H1 (cell line): ENCODE data around the gene GYS2. TPM values are rescaled to one million over a fixed set of nuclear protein-coding genes. Genes with fewer than 3 reads are reported as not detected.

Source experiments
- CTCF ChIA-PET: fragments of 300-600 bp; sonication (Branson Sonifier 250); formaldehyde crosslinking; loops from one replicate; lab custom pipeline; 2021; ENCODE audit not compliant: partially characterized antibody; lab: Charles Lee
- POLR2A ChIA-PET: fragments of 300-600 bp; sonication (Branson Sonifier 250); formaldehyde crosslinking; loops from one replicate; lab custom pipeline; 2021; ENCODE audit warnings: inconsistent platforms; ENCODE audit not compliant: partially characterized antibody; lab: Charles Lee
- DNase-seq, 2 experiments: peaks; one replicate each; pipeline versions ENCODE4 v3.0.0 to v3.0.0-alpha.2; 2010 to 2022; ENCODE audit warnings: low spot score in 2 of 2, low read depth in 1 of 2, mixed read lengths in 1 of 2
- FAIRE-seq: peaks from 2 replicates; lab custom pipeline; 2011; peaks lifted over from hg19 to GRCh38; lab: Jason Lieb, UNC
- H2AFZ ChIP-seq: 2 replicates; pipeline ENCODE4 v1.8.1; 2012; ENCODE audit warnings: low read length, inconsistent platforms
- H2AK5ac ChIP-seq: 2 replicates; pipeline ENCODE4 v1.6.1; 2013; ENCODE audit warnings: low read depth, low read length
- H2BK120ac ChIP-seq: replicated peaks from 2 replicates; pipeline ENCODE3; 2013; ENCODE audit warnings: low read depth, low read length, inconsistent platforms
- H2BK12ac ChIP-seq: 2 replicates; pipeline ENCODE4 v1.6.1; 2013; ENCODE audit warnings: low read depth, low read length
- H2BK15ac ChIP-seq: 2 replicates; pipeline ENCODE4 v1.6.1; 2013; ENCODE audit warnings: low read length
- H2BK20ac ChIP-seq: 2 replicates; pipeline ENCODE4 v1.6.1; 2013; ENCODE audit warnings: low read length
- H2BK5ac ChIP-seq: 2 replicates; pipeline ENCODE4 v1.6.1; 2013; ENCODE audit warnings: low read depth, low read length
- H3K14ac ChIP-seq: 2 replicates; pipeline ENCODE4 v1.6.1; 2013; ENCODE audit warnings: inconsistent platforms; ENCODE audit not compliant: insufficient read length
- H3K18ac ChIP-seq: 2 replicates; pipeline ENCODE4 v1.6.1; 2013; ENCODE audit warnings: low read length; ENCODE audit errors: extremely low read depth
- H3K23ac ChIP-seq: 2 replicates; pipeline ENCODE4 v1.6.1; 2013; ENCODE audit warnings: inconsistent platforms; ENCODE audit not compliant: insufficient read length
- H3K23me2 ChIP-seq: 2 replicates; pipeline ENCODE4 v1.6.1; 2013; ENCODE audit warnings: low read depth, low read length
- H3K27ac ChIP-seq: 2 replicates; pipeline ENCODE4 v1.6.1; 2011; ENCODE audit warnings: low read depth, low read length, inconsistent platforms
- H3K27me3 ChIP-seq, 4 experiments: replicated peaks in 1 of 4; 1 replicate in 1 of 4; 2 replicates in 3 of 4; pipeline versions ENCODE4 v1.6.1 to v1.8.1; 2011 to 2013; ENCODE audit warnings: low read length in 3 of 4, mild to moderate bottlenecking in 3 of 4, inconsistent platforms in 2 of 4, mixed read lengths in 2 of 4, moderate library complexity in 1 of 4; ENCODE audit not compliant: control insufficient read depth in 3 of 4, insufficient read depth in 3 of 4; ENCODE audit errors: extremely low read depth in 1 of 4
- H3K36me3 ChIP-seq, 4 experiments: 2 replicates each; pipeline versions ENCODE4 v1.6.1 to v1.8.1; 2011 to 2013; ENCODE audit warnings: mild to moderate bottlenecking in 4 of 4, low read length in 3 of 4, moderate library complexity in 2 of 4, control low read depth in 1 of 4, inconsistent platforms in 1 of 4; ENCODE audit not compliant: insufficient read depth in 4 of 4, control insufficient read depth in 2 of 4
- H3K4ac ChIP-seq: replicated peaks from 2 replicates; pipeline ENCODE3; 2013; ENCODE audit warnings: low read length, low read depth, mixed read lengths, inconsistent platforms; ENCODE audit not compliant: insufficient read length
- H3K4me1 ChIP-seq, 4 experiments: replicated peaks in 1 of 4; 1 replicate in 1 of 4; 2 replicates in 3 of 4; pipeline versions ENCODE4 v1.6.1 to v1.8.1; 2011 to 2013; ENCODE audit warnings: low read length in 3 of 4, inconsistent platforms in 2 of 4, mixed read lengths in 1 of 4; ENCODE audit not compliant: insufficient read depth in 4 of 4, control insufficient read depth in 3 of 4
- H3K4me2 ChIP-seq, 2 experiments: 2 replicates each; pipeline versions ENCODE4 v1.6.1 to v1.8.1; 2011 to 2013; ENCODE audit warnings: low read depth in 2 of 2, low read length in 2 of 2, control low read depth in 1 of 2, inconsistent platforms in 1 of 2, mild to moderate bottlenecking in 1 of 2; ENCODE audit not compliant: insufficient read depth in 1 of 2
- H3K4me3 ChIP-seq, 4 experiments: fragments of 200-600, 300-600 bp in 1 of 4; sonication (generic), shearing (Covaris generic), sonication (Bioruptor Twin) in 1 of 4; 2 replicates each; pipeline versions ENCODE4 v1.5.1 to v1.8.1; 2011 to 2016; ENCODE audit warnings: low read length in 4 of 4, low read depth in 3 of 4, control low read depth in 2 of 4, inconsistent platforms in 2 of 4, mild to moderate bottlenecking in 2 of 4, mixed read lengths in 1 of 4, moderate library complexity in 1 of 4; ENCODE audit not compliant: insufficient read depth in 2 of 4; ENCODE audit errors: extremely low read depth in 1 of 4
- H3K56ac ChIP-seq: replicated peaks from 2 replicates; pipeline ENCODE3; 2013; ENCODE audit warnings: low read depth, mild to moderate bottlenecking, mixed read lengths, low read length, inconsistent platforms; ENCODE audit not compliant: insufficient read length
- H3K79me1 ChIP-seq: 2 replicates; pipeline ENCODE4 v1.6.1; 2013; ENCODE audit warnings: low read depth, low read length, control low read depth
- H3K79me2 ChIP-seq, 2 experiments: 2 replicates each; pipeline versions ENCODE4 v1.6.1 to v1.8.1; 2012 to 2013; ENCODE audit warnings: low read length in 2 of 2, mild to moderate bottlenecking in 2 of 2, inconsistent platforms in 1 of 2; ENCODE audit not compliant: insufficient read depth in 2 of 2, control insufficient read depth in 1 of 2
- H3K9ac ChIP-seq, 4 experiments: replicated peaks in 1 of 4; 1 replicate in 1 of 4; 2 replicates in 3 of 4; pipeline versions ENCODE4 v1.6.1 to v1.8.1; 2011 to 2013; ENCODE audit warnings: low read depth in 3 of 4, low read length in 3 of 4, control low read depth in 2 of 4, mild to moderate bottlenecking in 2 of 4, moderate library complexity in 2 of 4, inconsistent platforms in 1 of 4; ENCODE audit errors: extremely low read depth in 1 of 4
- H3K9me3 ChIP-seq, 2 experiments: 2 replicates each; pipeline versions ENCODE4 v1.6.1 to v1.8.1; 2012 to 2013; ENCODE audit warnings: mild to moderate bottlenecking in 2 of 2, moderate library complexity in 2 of 2, control low read depth in 1 of 2, inconsistent platforms in 1 of 2, low read depth in 1 of 2, low read length in 1 of 2, mixed read lengths in 1 of 2; ENCODE audit not compliant: insufficient read depth in 2 of 2
- H4K20me1 ChIP-seq, 2 experiments: replicated peaks in 1 of 2; 2 replicates each; pipeline versions ENCODE3 to v1.8.1; 2011 to 2013; ENCODE audit warnings: inconsistent platforms in 2 of 2, low read length in 2 of 2, mild to moderate bottlenecking in 1 of 2; ENCODE audit not compliant: insufficient read depth in 2 of 2, control insufficient read depth in 1 of 2
- H4K5ac ChIP-seq: 2 replicates; pipeline ENCODE4 v1.6.1; 2013; ENCODE audit warnings: low read length, low read depth, mixed read lengths, inconsistent platforms; ENCODE audit not compliant: insufficient read length
- H4K8ac ChIP-seq: 2 replicates; pipeline ENCODE4 v1.8.0; 2013; ENCODE audit warnings: mild to moderate bottlenecking, moderate library complexity, low read length, inconsistent platforms; ENCODE audit not compliant: insufficient read depth; ENCODE audit errors: extremely low read depth
- H4K91ac ChIP-seq: replicated peaks from 2 replicates; pipeline ENCODE3; 2013; ENCODE audit warnings: low read length, mixed read lengths, inconsistent platforms; ENCODE audit not compliant: insufficient read length
- GTF2F1 ChIP-seq: IDR thresholded peaks from 2 replicates; pipeline ENCODE4 v1.6.1; 2012; ENCODE audit warnings: low read depth, low read length, improper control_type of control experiment, borderline replicate concordance
- KDM4A ChIP-seq: IDR thresholded peaks from one replicate; pipeline ENCODE4 v1.7.1; 2012; ENCODE audit warnings: low read depth, mild to moderate bottlenecking, moderate library complexity, low read length, inconsistent platforms; ENCODE audit not compliant: severe bottlenecking
- PHF8 ChIP-seq: fragments of 200-600 bp; sonication (generic); conservative IDR thresholded peaks from 2 replicates; pipeline ENCODE4 v1.7.1; 2012; ENCODE audit warnings: low read depth, mild to moderate bottlenecking, inconsistent platforms, low read length, moderate library complexity
- RAD21 ChIP-seq, 2 experiments: IDR thresholded peaks in 1 of 2; conservative IDR thresholded peaks in 1 of 2; 2 replicates each; pipeline ENCODE4 v1.6.1; 2011; ENCODE audit warnings: low read depth in 2 of 2, low read length in 2 of 2, improper control_type of control experiment in 1 of 2, inconsistent platforms in 1 of 2, mild to moderate bottlenecking in 1 of 2, moderate library complexity in 1 of 2
- SIN3A ChIP-seq, 2 experiments: IDR thresholded peaks in 1 of 2; conservative IDR thresholded peaks in 1 of 2; 2 replicates each; pipeline ENCODE4 v1.6.1; 2011 to 2012; ENCODE audit warnings: low read length in 2 of 2, improper control_type of control experiment in 1 of 2, low read depth in 1 of 2, mild to moderate bottlenecking in 1 of 2
- SIRT6 ChIP-seq: IDR thresholded peaks from one replicate; pipeline ENCODE4 v1.7.1; 2012; ENCODE audit warnings: low read length, inconsistent platforms
- SIX5 ChIP-seq: IDR thresholded peaks from 2 replicates; pipeline ENCODE4 v1.6.1; 2011; ENCODE audit warnings: mild to moderate bottlenecking, low read depth, low read length
- SP2 ChIP-seq: IDR thresholded peaks from 2 replicates; pipeline ENCODE4 v1.6.1; 2012; ENCODE audit warnings: mild to moderate bottlenecking, low read length, inconsistent platforms
- SRF ChIP-seq: IDR thresholded peaks from 2 replicates; pipeline ENCODE4 v1.6.1; 2011; ENCODE audit warnings: mild to moderate bottlenecking, low read depth, low read length, moderate library complexity
- SUZ12 ChIP-seq: fragments of 200-600 bp; sonication (generic); IDR thresholded peaks from 2 replicates; pipeline ENCODE4 v1.6.1; 2012; ENCODE audit warnings: mild to moderate bottlenecking, inconsistent platforms, low read length, moderate library complexity, mixed read lengths
- TAF1 ChIP-seq: IDR thresholded peaks from 2 replicates; pipeline ENCODE4 v1.6.1; 2011; ENCODE audit warnings: mild to moderate bottlenecking, low read depth, low read length
- ZNF274 ChIP-seq: IDR thresholded peaks from 2 replicates; pipeline ENCODE4 v1.7.0; 2012; ENCODE audit warnings: low read length, borderline replicate concordance; ENCODE audit errors: extremely low read depth
- WGBS, 2 experiments: shearing (Covaris generic) in 1 of 2; methylation state at CpG; one replicate each; pipeline versions ENCODE4 v1.1.6 to v1.1.7; 2013 to 2015; ENCODE audit warnings: low lambda C conversion rate in 2 of 2, mixed read lengths in 2 of 2, inconsistent platforms in 1 of 2, low coverage in 1 of 2, missing lambda C conversion rate in 1 of 2; ENCODE audit not compliant: insufficient replicate concordance in 2 of 2, insufficient coverage in 1 of 2, insufficient read length in 1 of 2; ENCODE audit errors: extremely low coverage in 1 of 2, missing lambda C conversion rate in 1 of 2; 5-methylcytosine and 5-hydroxymethylcytosine counted together
- polyA plus RNA-seq, 7 experiments: library from polyadenylated mRNA; depleted of rRNA in 3 of 7; stranded (reverse) in 5 of 7; unstranded in 2 of 7; fragments of >200 nt in 5 of 7; fragments of 200-250 nt in 2 of 7; gene quantifications; 1 replicate in 5 of 7; 2 replicates in 1 of 7; 4 replicates in 1 of 7; pipeline versions ENCODE4 v1.2.1 to v1.2.3, GENCODE V29; 2011 to 2013; ENCODE audit warnings: missing spikeins in 2 of 7, mixed read lengths in 2 of 7
- total RNA-seq: library from RNA; stranded (reverse); fragmentation: NEBNext Ultra II Directional; extraction: Animal tissue kit (Norgen Biotek cat#: 25700); gene quantifications from 2 replicates; pipeline ENCODE4 v1.2.1, GENCODE V29; 2021

The GYS2 gene
- total and polyA plus RNA-seq, 2 of the 8 experiments (the other 6 are each of a cell fraction or from before 2014, with no cell fraction given), result not detected

- POLR2A ChIA-PET, result no interaction called here
- Histone ChIP-seq H2AK5ac (no peak overlapping the region), H3K79me2 (no peaks in the 10 kb centered on the region), H3K23ac (no peak overlapping the region), H3K4ac (no peak overlapping the region), H3K56ac (no peak overlapping the region), H3K4me1 (peaks cover 0 to 2% (median under 1%) of the 10 kb centered on the region in 4 experiments; a peak in 2 of 7 replicates), H2BK5ac (no peak overlapping the region), H3K9me3 (no peaks in the 10 kb centered on the region), H4K8ac (no peak overlapping the region), H3K9ac (no peak overlapping the region), H3K79me1 (no peaks in the 10 kb centered on the region), H3K18ac (no peak overlapping the region), H4K91ac (no peak overlapping the region), H3K4me3 (no peak overlapping the region), H2BK20ac (no peak overlapping the region), H4K5ac (no peak overlapping the region), H3K27ac (no peak overlapping the region), H2BK120ac (no peak overlapping the region), H3K36me3 (no peaks in the 10 kb centered on the region), H2BK15ac (no peak overlapping the region), H2AFZ (no peak overlapping the region), H3K4me2 (no peak overlapping the region), H4K20me1 (no peaks in the 10 kb centered on the region), H3K27me3 (no peaks in the 10 kb centered on the region), H3K23me2 (no peaks in the 10 kb centered on the region), H2BK12ac (no peak overlapping the region), H3K14ac (no peak overlapping the region)
- CTCF ChIA-PET, result interaction anchor here (0.6 to 0.9 kb wide), 2 partner anchors 9 to 80 kb away, joined by 3 to 5 read pairs; no protein-coding TSS in a partner anchor
- WGBS, 2 experiments, result 90% methylated on average over 3 of the region's 3 CpGs; no CpG with 5 or more reads in 1 of the 2 experiments
- no peak for FAIRE-seq
- TF ChIP-seq SP2, result no peak
- no peak for TF ChIP-seq ZNF274
- no peak for TF ChIP-seq TAF1
- TF ChIP-seq SIN3A (conservative IDR thresholded peaks at IDR 0.05 in 1 of 2, IDR thresholded peaks at IDR 0.05 in 1 of 2; ENCODE audit: low read depth in 1 of 2, low read length in 2 of 2), result no peak
- TF ChIP-seq GTF2F1, result no peak
- no peak for TF ChIP-seq PHF8
- no peak for TF ChIP-seq SUZ12
- TF ChIP-seq SIRT6, result no peak
- no peak for TF ChIP-seq SRF
- TF ChIP-seq SIX5, result no peak
- no peak for TF ChIP-seq RAD21 (IDR thresholded peaks at IDR 0.05 in 1 of 2, conservative IDR thresholded peaks at IDR 0.05 in 1 of 2; ENCODE audit: low read depth in 2 of 2, low read length in 2 of 2)
- TF ChIP-seq KDM4A, result no peak
- no peak for DNase-seq
Observed at GRCh38 chr12:21599143-21599999, 5.3 kb downstream of the GYS2 start.
